ENCODE data around the gene ATAD3B. TPM values are rescaled to one million over a fixed set of nuclear protein-coding genes. Genes with fewer than 3 reads are reported as not detected.

Gene ATAD3B
- total and polyA plus RNA-seq, 10 of the 15 experiments (the other 5 are each of a cell fraction or from before 2014, with no cell fraction given) = 0.03 to 38.8 (median 23.8) TPM

GRCh38 chr1:1471389-1472052, at the start of gene ATAD3B (continued):
- TF ChIP-seq SIX5 (IDR thresholded peaks at IDR 0.05; ENCODE audit: low read depth, low read length, severe bottlenecking) = peak; percentile 51
- TF ChIP-seq MTA3 (IDR thresholded peaks at IDR 0.05; ENCODE audit: borderline replicate concordance, low read length) = no peak
- TF ChIP-seq SMC3 (IDR thresholded peaks at IDR 0.05; ENCODE audit: borderline replicate concordance, low read length) = no peak
- TF ChIP-seq CREB1 (IDR thresholded peaks at IDR 0.05; ENCODE audit: low read depth) = peak; percentile 99
- TF ChIP-seq STAT3 (IDR thresholded peaks at IDR 0.05; ENCODE audit: low read depth, low read length) = no peak
- no peak for TF ChIP-seq SREBF2 (IDR thresholded peaks at IDR 0.05; ENCODE audit: low read length)
- TF ChIP-seq NKRF (conservative IDR thresholded peaks at IDR 0.05) = peak; percentile 91
- no peak for TF ChIP-seq SREBF1 (IDR thresholded peaks at IDR 0.05; ENCODE audit: low read length)
- no peak for TF ChIP-seq RCOR1 (conservative IDR thresholded peaks at IDR 0.05; ENCODE audit: low read depth, low read length)
- TF ChIP-seq IRF4 (IDR thresholded peaks at IDR 0.05; ENCODE audit: low read depth, low read length) = no peak
- TF ChIP-seq ATF2 (IDR thresholded peaks at IDR 0.05; ENCODE audit: low read length) = no peak
- peak; percentile 74; the same call in 1 of the 2 replicates for TF ChIP-seq POLR2AphosphoS5 (IDR thresholded peaks at IDR 0.05; ENCODE audit: low read length)
- no peak for TF ChIP-seq CEBPB (IDR thresholded peaks at IDR 0.05; ENCODE audit: borderline replicate concordance in 1 of 2, low read depth in 2 of 2, low read length in 2 of 2)
- no peak for TF ChIP-seq MEF2A (IDR thresholded peaks at IDR 0.05; ENCODE audit: insufficient read depth, low read depth, low read length)
- no peak for TF ChIP-seq ZBTB33 (IDR thresholded peaks at IDR 0.05)
- no peak for TF ChIP-seq ZSCAN29 (IDR thresholded peaks at IDR 0.05)
- no peak for TF ChIP-seq PBX3 (IDR thresholded peaks at IDR 0.05; ENCODE audit: insufficient replicate concordance, low read depth, low read length)
- peak; percentile 83 for TF ChIP-seq ZBTB40 (IDR thresholded peaks at IDR 0.05; ENCODE audit: borderline replicate concordance)
- TF ChIP-seq EZH2 (IDR thresholded peaks at IDR 0.05; ENCODE audit: borderline replicate concordance, control insufficient read depth, low read depth, low read length) = no peak
- TF ChIP-seq NRF1 (conservative IDR thresholded peaks at IDR 0.05; ENCODE audit: low read depth, low read length) = peak; percentile 61
